ENCODE measurements around the gene CHMP2A.

The CHMP2A gene

GRCh38 chr19:58519087-58519354 is 35.9 kb downstream of the CHMP2A start:
- Histone ChIP-seq H3K4me2 (ENCODE audit: low read depth, low read length, poor library complexity, severe bottlenecking) (peak overlapping the region; percentile 93), H3K79me2 (ENCODE audit: insufficient read depth, low read length) (peaks cover 45% of the 10 kb centered on the region), H3F3A (ENCODE audit: low read depth) (no peaks in the 10 kb centered on the region), H3K9me3 (ENCODE audit: insufficient read depth, low read depth, low read length) (no peaks in the 10 kb centered on the region), H3K27me3 (ENCODE audit: insufficient read depth, low read length, poor library complexity, severe bottlenecking) (no peaks in the 10 kb centered on the region), H3K9me2 (replicated peaks; ENCODE audit: low read depth, low read length) (no peaks in the 10 kb centered on the region), H3K4me1 (ENCODE audit: insufficient read depth, low read length, poor library complexity, severe bottlenecking) (peaks cover 29% of the 10 kb centered on the region), H3K36me3 (ENCODE audit: insufficient read depth, low read length) (no peaks in the 10 kb centered on the region), H3K4me3 (ENCODE audit: low read length, poor library complexity, severe bottlenecking) (peak overlapping the region; percentile 87), H4K20me1 (ENCODE audit: insufficient read depth, low read length, poor library complexity, severe bottlenecking) (no peaks in the 10 kb centered on the region), H3K9ac (ENCODE audit: low read depth, low read length, poor library complexity, severe bottlenecking) (peak overlapping the region; percentile 97), H2AFZ (ENCODE audit: low read length) (peak overlapping the region; percentile 92)
- TF ChIP-seq EZH2phosphoT487 (IDR thresholded peaks at IDR 0.05; ENCODE audit: borderline replicate concordance), result no peak
- peak; percentile 55 for TF ChIP-seq CTCF (conservative IDR thresholded peaks at IDR 0.05; ENCODE audit: low read length)

DNA sequence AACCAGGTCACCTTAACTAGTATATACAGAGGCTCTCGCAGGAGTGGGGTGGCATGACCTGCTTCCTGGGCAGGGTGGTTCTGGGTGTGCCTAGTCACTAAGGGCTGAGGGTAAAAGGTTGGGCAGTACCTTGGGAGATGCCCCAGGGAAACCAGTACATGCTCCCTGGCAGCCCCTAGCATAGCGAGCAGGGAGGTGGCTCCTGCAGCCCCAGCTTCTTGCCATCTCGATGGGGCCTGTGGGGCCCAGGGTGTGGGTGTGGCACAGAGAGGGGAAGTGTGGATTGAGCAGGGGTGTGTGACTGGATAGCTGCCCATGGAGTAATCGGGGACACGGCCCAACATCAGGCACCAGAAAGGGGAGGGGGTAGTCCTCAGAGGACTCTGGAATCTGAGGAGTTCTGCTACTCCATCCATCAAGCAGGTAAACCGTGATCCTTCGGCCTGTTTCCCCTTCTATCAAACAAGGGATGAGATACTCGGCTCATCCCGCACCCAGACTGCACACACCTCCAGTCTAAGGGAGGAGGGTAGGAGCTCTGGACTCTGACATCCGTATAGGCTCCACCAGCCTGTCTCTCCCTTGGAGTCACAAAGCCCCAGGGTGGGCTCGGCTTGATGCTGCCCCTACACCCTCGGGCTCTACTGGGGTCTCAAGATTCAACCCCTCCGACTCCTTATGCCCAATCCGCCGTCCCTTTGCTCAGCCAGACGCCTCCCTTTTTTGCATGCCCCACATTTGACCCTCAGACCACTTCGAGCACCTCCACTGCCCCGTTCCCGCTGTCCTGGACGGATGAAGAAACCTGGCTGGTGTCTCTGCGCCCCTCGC is 36.4 kb downstream of the CHMP2A start:
- H3K27me3 ChIP-seq (ENCODE audit: insufficient read depth, low read length, poor library complexity, severe bottlenecking), result no peaks in the 10 kb centered on the region
- H2AFZ ChIP-seq (ENCODE audit: low read length), result peak overlapping the region; percentile 92
- peak overlapping the region; percentile 93 for H3K4me2 ChIP-seq (ENCODE audit: low read depth, low read length, poor library complexity, severe bottlenecking)
- H3K79me2 ChIP-seq (ENCODE audit: insufficient read depth, low read length), result peaks cover 45% of the 10 kb centered on the region
- no peaks in the 10 kb centered on the region for H3K9me3 ChIP-seq (ENCODE audit: insufficient read depth, low read depth, low read length)
- no peaks in the 10 kb centered on the region for H3K36me3 ChIP-seq (ENCODE audit: insufficient read depth, low read length)
- H3K4me3 ChIP-seq (ENCODE audit: low read length, poor library complexity, severe bottlenecking), result peak overlapping the region; percentile 87
- no peaks in the 10 kb centered on the region for H4K20me1 ChIP-seq (ENCODE audit: insufficient read depth, low read length, poor library complexity, severe bottlenecking)
- no peaks in the 10 kb centered on the region for H3K9me2 ChIP-seq (replicated peaks; ENCODE audit: low read depth, low read length)
- H3K9ac ChIP-seq (ENCODE audit: low read depth, low read length, poor library complexity, severe bottlenecking), result peak overlapping the region; percentile 97
- H3K4me1 ChIP-seq (ENCODE audit: insufficient read depth, low read length, poor library complexity, severe bottlenecking), result peaks cover 32% of the 10 kb centered on the region
- TF ChIP-seq CTCF (conservative IDR thresholded peaks at IDR 0.05; ENCODE audit: low read length), result no peak
- TF ChIP-seq EZH2phosphoT487 (IDR thresholded peaks at IDR 0.05; ENCODE audit: borderline replicate concordance), result no peak
- H3F3A ChIP-seq (ENCODE audit: low read depth), result no peaks in the 10 kb centered on the region

GRCh38 chr19:58516964-58517833 is 37.7 kb downstream of the CHMP2A start:
- Histone ChIP-seq H3K9me3 (ENCODE audit: insufficient read depth, low read depth, low read length) (no peaks in the 10 kb centered on the region), H3K4me1 (ENCODE audit: insufficient read depth, low read length, poor library complexity, severe bottlenecking) (peaks cover 35% of the 10 kb centered on the region), H4K20me1 (ENCODE audit: insufficient read depth, low read length, poor library complexity, severe bottlenecking) (no peaks in the 10 kb centered on the region), H3K4me3 (ENCODE audit: low read length, poor library complexity, severe bottlenecking) (no peak overlapping the region), H2AFZ (ENCODE audit: low read length) (no peak overlapping the region), H3K79me2 (ENCODE audit: insufficient read depth, low read length) (peaks cover 45% of the 10 kb centered on the region), H3F3A (ENCODE audit: low read depth) (no peaks in the 10 kb centered on the region), H3K36me3 (ENCODE audit: insufficient read depth, low read length) (no peaks in the 10 kb centered on the region), H3K9me2 (replicated peaks; ENCODE audit: low read depth, low read length) (no peaks in the 10 kb centered on the region), H3K4me2 (ENCODE audit: low read depth, low read length, poor library complexity, severe bottlenecking) (peak overlapping the region; percentile 52), H3K27me3 (ENCODE audit: insufficient read depth, low read length, poor library complexity, severe bottlenecking) (no peaks in the 10 kb centered on the region), H3K9ac (ENCODE audit: low read depth, low read length, poor library complexity, severe bottlenecking) (no peak overlapping the region)
- no peak for TF ChIP-seq CTCF (conservative IDR thresholded peaks at IDR 0.05; ENCODE audit: low read length)
- no peak for TF ChIP-seq EZH2phosphoT487 (IDR thresholded peaks at IDR 0.05; ENCODE audit: borderline replicate concordance)

All from Loucy (cell line).